Measurements from ENCODE around the gene DIAPH1.

GRCh38 chr5:141501761-141502160, 117.0 kb downstream of the DIAPH1 start:
- TF ChIP-seq CTCF (IDR thresholded peaks at IDR 0.05 in 2 of 3, conservative IDR thresholded peaks at IDR 0.05 in 1 of 3; ENCODE audit: borderline replicate concordance in 1 of 3, insufficient read depth in 1 of 3, low read depth in 2 of 3, low read length in 2 of 3) (no peak), ELF1 (IDR thresholded peaks at IDR 0.05; ENCODE audit: borderline replicate concordance, low read depth) (no peak), SP1 (IDR thresholded peaks at IDR 0.05; ENCODE audit: low read depth) (no peak), ZNF274 (IDR thresholded peaks at IDR 0.05; ENCODE audit: low read depth, low read length) (no peak), SIN3A (IDR thresholded peaks at IDR 0.05; ENCODE audit: low read depth) (no peak), POLR2AphosphoS5 (IDR thresholded peaks at IDR 0.05; ENCODE audit: low read depth, low read length) (no peak), POLR2A (IDR thresholded peaks at IDR 0.05; ENCODE audit: borderline replicate concordance, extremely low read depth, insufficient read depth, insufficient read length) (no peak), ATF3 (IDR thresholded peaks at IDR 0.05) (no peak), TCF7L2 (IDR thresholded peaks at IDR 0.05; ENCODE audit: borderline replicate concordance, extremely low read depth, insufficient read depth, insufficient read length) (no peak)

Measured in HCT116 (cell line).